SIG-M5 treated with dmso at 0.1 percent for 504 hours (cell line): ENCODE measurements around the gene UBR2.
"Not testable (repeated sequence)": the region's sequence is repeated elsewhere in the genome, so short reads cannot be mapped to it uniquely, and the experiment has no call there.

Experiments used
- DNase-seq: peaks from one replicate; lab custom pipeline; 2025; ENCODE audit not compliant: unreplicated experiment; lab: John Stamatoyannopoulos, UW

The UBR2 gene

GRCh38 chr6:42726026-42726425 is 162.2 kb downstream of the UBR2 start:
- no peak for DNase-seq

GRCh38 chr6:42726485-42727086 is 162.8 kb downstream of the UBR2 start:
- DNase-seq: peak; percentile 93

- no peak for DNase-seq
Measured at GRCh38 chr6:42727087-42727611, 163.3 kb downstream of the UBR2 start.

GRCh38 chr6:42727627-42728026 is 163.8 kb downstream of the UBR2 start:
- no peak for DNase-seq

- DNase-seq: no peak
Measured at GRCh38 chr6:42729731-42730130, 165.9 kb downstream of the UBR2 start.

- not testable (repeated sequence) for DNase-seq
Measured at GRCh38 chr6:42733867-42734481, 170.1 kb downstream of the UBR2 start.

GRCh38 chr6:42735976-42736375 is 172.1 kb downstream of the UBR2 start:
- no peak for DNase-seq

- DNase-seq: no peak
Measured at GRCh38 chr6:42740725-42741124, 176.9 kb downstream of the UBR2 start.

- no peak for DNase-seq
Measured at GRCh38 chr6:42742116-42742894, 178.5 kb downstream of the UBR2 start.
